HepG2 (cell line): ENCODE results near the gene FALEC. TPM values are rescaled to one million over a fixed set of nuclear protein-coding genes. Genes with fewer than 3 reads are reported as not detected.
A peak's percentile ranks its signal among the peaks of the same experiment; 100 is the strongest.

Experiments
- AHR ChIP-seq: IDR thresholded peaks from 2 replicates; pipeline ENCODE4 v1.6.1; 2018; ENCODE audit warnings: missing genetic modification reagents, missing compliant biosample characterization
- ISL2 ChIP-seq: sonication (generic); formaldehyde crosslinking; IDR thresholded peaks from 2 replicates; pipeline ENCODE4 v1.5.0; 2020; ENCODE audit warnings: missing genetic modification reagents
- JUND ChIP-seq: sonication (generic); formaldehyde crosslinking; IDR thresholded peaks from 2 replicates; pipeline ENCODE4 v1.8.0; 2022; ENCODE audit warnings: mild to moderate bottlenecking, missing genetic modification reagents
- MAF1 ChIP-seq: sonication (generic); formaldehyde crosslinking; IDR thresholded peaks from 2 replicates; pipeline ENCODE4 v1.5.0; 2020; ENCODE audit warnings: missing genetic modification reagents, borderline replicate concordance
- NR2F2 ChIP-seq: IDR thresholded peaks from 2 replicates; pipeline ENCODE4 v1.6.1; 2012; ENCODE audit warnings: low read depth, inconsistent platforms, borderline replicate concordance
- RERE ChIP-seq: IDR thresholded peaks from 2 replicates; pipeline ENCODE4 v1.6.1; 2016; ENCODE audit warnings: low read depth, missing genetic modification reagents, missing compliant biosample characterization
- RNF2 ChIP-seq: fragments of 450-650 bp; conservative IDR thresholded peaks from 2 replicates; pipeline ENCODE4 v1.6.1; 2016; ENCODE audit warnings: low read depth
- RXRA ChIP-seq: sonication (generic); formaldehyde crosslinking; IDR thresholded peaks from 2 replicates; pipeline ENCODE4 v1.5.1; 2020; ENCODE audit warnings: missing genetic modification reagents
- SPEN ChIP-seq: sonication (generic); formaldehyde crosslinking; IDR thresholded peaks from 2 replicates; pipeline ENCODE4 v1.5.1; 2020; ENCODE audit warnings: low read depth, mild to moderate bottlenecking, missing genetic modification reagents
- TGIF2 ChIP-seq: IDR thresholded peaks from 2 replicates; pipeline ENCODE4 v1.6.1; 2016; ENCODE audit warnings: control low read depth, missing compliant biosample characterization
- ZBTB49 ChIP-seq: sonication (generic); formaldehyde crosslinking; IDR thresholded peaks from 2 replicates; pipeline ENCODE4 v1.4.0; 2020; ENCODE audit warnings: missing genetic modification reagents, borderline replicate concordance
- ZFP37 ChIP-seq: sonication (generic); formaldehyde crosslinking; IDR thresholded peaks from 2 replicates; pipeline ENCODE4 v1.4.0; 2020; ENCODE audit warnings: missing genetic modification reagents, borderline replicate concordance
- ZNF138 ChIP-seq: sonication (generic); formaldehyde crosslinking; IDR thresholded peaks from 2 replicates; pipeline ENCODE4 v1.5.0; 2020; ENCODE audit warnings: mild to moderate bottlenecking, low read depth, missing genetic modification reagents
- ZNF292 ChIP-seq: sonication (generic); formaldehyde crosslinking; IDR thresholded peaks from 2 replicates; pipeline ENCODE4 v1.8.1; 2022; ENCODE audit warnings: mild to moderate bottlenecking, low read depth, missing genetic modification reagents, borderline replicate concordance
- ZNF652 ChIP-seq: IDR thresholded peaks from 2 replicates; pipeline ENCODE4 v1.6.1; 2016; ENCODE audit warnings: low read depth, borderline replicate concordance
- ZNF800 ChIP-seq: sonication (generic); formaldehyde crosslinking; IDR thresholded peaks from 2 replicates; pipeline ENCODE4 v1.4.0; 2020; ENCODE audit warnings: missing genetic modification reagents
- polyA plus RNA-seq, 8 experiments: library from polyadenylated mRNA; depleted of rRNA in 3 of 8; stranded (reverse) in 7 of 8; unstranded in 1 of 8; fragments of >200 nt; fragmentation: Illumina TruSeq in 4 of 8; extraction: Trizol in 4 of 8; gene quantifications; 2 replicates each; pipeline versions ENCODE4 v1.2.1 to v1.2.3, GENCODE V29; 2011 to 2016; ENCODE audit warnings: low read depth in 4 of 8, missing spikeins in 1 of 8, mixed read lengths in 1 of 8; ENCODE audit not compliant: insufficient read depth in 1 of 8
- total RNA-seq, 5 experiments: library from RNA; depleted of rRNA; stranded (reverse); fragments of >200 nt; fragmentation: Illumina TruSeq; extraction: Trizol; gene quantifications; 2 replicates each; pipeline ENCODE4 v1.2.3, GENCODE V29; 2016; ENCODE audit warnings: low read depth in 1 of 5
- TF ChIP-seq, protein P1 (sequence below): IDR thresholded peaks from 2 replicates; pipeline ENCODE4 v1.6.1; 2016; ENCODE audit warnings: low read depth, control low read depth

FALEC gene
- total and polyA plus RNA-seq, 2 of the 13 experiments (the other 11 are each of a cell fraction or from before 2014, with no cell fraction given) = 0.33 to 0.71 TPM

- TF ChIP-seq, protein P1, sequence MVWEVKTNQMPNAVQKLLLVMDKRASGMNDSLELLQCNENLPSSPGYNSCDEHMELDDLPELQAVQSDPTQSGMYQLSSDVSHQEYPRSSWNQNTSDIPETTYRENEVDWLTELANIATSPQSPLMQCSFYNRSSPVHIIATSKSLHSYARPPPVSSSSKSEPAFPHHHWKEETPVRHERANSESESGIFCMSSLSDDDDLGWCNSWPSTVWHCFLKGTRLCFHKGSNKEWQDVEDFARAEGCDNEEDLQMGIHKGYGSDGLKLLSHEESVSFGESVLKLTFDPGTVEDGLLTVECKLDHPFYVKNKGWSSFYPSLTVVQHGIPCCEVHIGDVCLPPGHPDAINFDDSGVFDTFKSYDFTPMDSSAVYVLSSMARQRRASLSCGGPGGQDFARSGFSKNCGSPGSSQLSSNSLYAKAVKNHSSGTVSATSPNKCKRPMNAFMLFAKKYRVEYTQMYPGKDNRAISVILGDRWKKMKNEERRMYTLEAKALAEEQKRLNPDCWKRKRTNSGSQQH = peak; percentile 57; the same call in 1 of the 2 replicates
- TF ChIP-seq RNF2 (no peak; the same call in 1 of the 2 replicates), RERE (no peak), NR2F2 (0 out of 2 replicates have a peak, but pooled peaks have one; percentile 41), ZBTB49 (CRISPR knock-in tag) (0 out of 2 replicates have a peak, but pooled peaks have one; percentile 34), RXRA (peak; percentile 52; the same call in 1 of the 2 replicates), JUND (CRISPR knock-in tag) (no peak), TGIF2 (no peak), AHR (no peak), MAF1 (CRISPR knock-in tag) (no peak), ZNF138 (CRISPR knock-in tag) (no peak), ZNF800 (no peak; the same call in 1 of the 2 replicates), ZNF292 (CRISPR knock-in tag) (no peak), ZFP37 (CRISPR knock-in tag) (no peak), SPEN (CRISPR knock-in tag) (peak; percentile 31), ZNF652 (CRISPR knock-in tag) (no peak), ISL2 (0 out of 2 replicates have a peak, but pooled peaks have one; percentile 22)
Measured at GRCh38 chr1:150579110-150579944, 63.8 kb downstream of the FALEC start, which contains the start of gene MCL1 (continued).
